NT2/D1 (cell line): ENCODE data around the gene SNX18.

Source experiments
- SUZ12 ChIP-seq: IDR thresholded peaks from 2 replicates; pipeline ENCODE4 v1.6.1; 2011; ENCODE audit not compliant: insufficient read length, insufficient read depth; ENCODE audit errors: extremely low read depth
- YY1 ChIP-seq: IDR thresholded peaks from 2 replicates; pipeline ENCODE4 v1.6.1; 2011; ENCODE audit not compliant: insufficient read length, insufficient read depth

- TF ChIP-seq SUZ12 (no peak), YY1 (no peak)
Observed at GRCh38 chr5:54523534-54523933, 6.0 kb downstream of the SNX18 start.
